ENCODE results near the gene LSP1. TPM values are rescaled to one million over a fixed set of nuclear protein-coding genes. Genes with fewer than 3 reads are reported as not detected.

LSP1 gene
- total and polyA plus RNA-seq, 4 donors: 5.0 to 7.7 (median 5.7) TPM

- Histone ChIP-seq H3K36me3 (ENCODE audit: control insufficient read depth in 4 of 4, insufficient read depth in 3 of 4, low read depth in 1 of 4, low read length in 3 of 4) (no peaks in the 10 kb centered on the region), H3K4me3 (ENCODE audit: low read depth in 1 of 3, low read length in 3 of 3) (no peak overlapping the region), H3K27me3 (ENCODE audit: control insufficient read depth in 4 of 4, insufficient read depth in 4 of 4, low read length in 3 of 4) (no peaks in the 10 kb centered on the region), H3K27ac (ENCODE audit: low read depth in 1 of 2, low read length in 2 of 2) (no peak overlapping the region), H3K9ac (ENCODE audit: low read depth in 1 of 2, low read length in 2 of 2) (no peak overlapping the region), H3K4me1 (ENCODE audit: control insufficient read depth in 4 of 4, insufficient read depth in 4 of 4, low read length in 3 of 4) (no peaks in the 10 kb centered on the region), H3K9me3 (ENCODE audit: control insufficient read depth in 4 of 4, low read length in 3 of 4) (no peaks in the 10 kb centered on the region)
- TF ChIP-seq EGR1 (IDR thresholded peaks at IDR 0.05; ENCODE audit: low read depth in 2 of 2): no peak
- TF ChIP-seq SP1 (IDR thresholded peaks at IDR 0.05): no peak
- DNase-seq (ENCODE audit: low spot score): no peak
- WGBS: 94% methylated on average over 4 of the region's 4 CpGs
Measured at GRCh38 chr11:1932681-1933080, 79.8 kb downstream of the LSP1 start.

DNA sequence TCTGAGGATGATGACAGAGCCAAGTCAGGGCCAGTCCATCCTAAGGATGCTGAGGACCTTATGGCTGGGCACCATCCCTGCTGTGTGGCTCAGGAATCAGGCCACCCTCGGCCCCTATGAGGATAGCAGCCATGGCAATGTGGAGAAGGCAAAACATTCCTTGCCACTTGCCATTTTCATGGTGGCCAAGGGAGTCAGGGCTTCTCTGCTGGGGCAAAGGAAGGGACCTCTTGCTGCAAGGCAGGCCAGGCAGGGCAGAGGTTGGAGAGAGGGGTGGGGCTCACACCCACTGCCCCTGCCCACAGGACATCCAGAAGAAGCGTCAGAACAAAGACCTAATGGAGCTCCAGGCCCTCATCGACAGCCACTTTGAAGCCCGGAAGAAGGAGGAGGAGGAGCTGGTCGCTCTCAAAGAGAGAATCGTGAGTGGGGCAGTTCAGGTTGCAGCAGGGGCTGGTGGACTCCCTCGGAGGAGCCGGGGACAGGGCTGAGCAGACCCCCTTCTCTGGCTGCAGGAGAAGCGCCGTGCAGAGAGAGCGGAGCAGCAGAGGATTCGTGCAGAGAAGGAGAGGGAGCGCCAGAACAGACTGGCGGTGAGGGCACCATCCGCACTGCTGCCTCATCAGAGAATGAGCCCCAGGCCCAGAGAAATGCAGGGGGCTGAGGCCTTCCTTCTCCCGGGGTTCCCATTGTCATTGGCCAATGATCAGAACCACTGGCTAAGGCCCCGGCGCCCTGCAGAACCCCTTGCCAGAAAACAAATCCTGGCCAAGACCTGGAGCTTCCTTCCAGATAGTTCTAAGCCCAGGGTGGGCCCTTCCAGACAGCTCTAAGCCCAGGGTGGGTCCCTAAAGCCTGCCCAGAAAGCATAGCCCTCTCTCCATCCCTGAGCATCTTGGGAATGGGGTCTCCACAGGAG, 80.8 kb downstream of the LSP1 start:
- TF ChIP-seq RAD21 (IDR thresholded peaks at IDR 0.05) (no peak), HNF4G (IDR thresholded peaks at IDR 0.05) (no peak), EGR1 (IDR thresholded peaks at IDR 0.05; ENCODE audit: low read depth in 2 of 2) (no peak), GABPA (IDR thresholded peaks at IDR 0.05 in 1 of 2, conservative IDR thresholded peaks at IDR 0.05 in 1 of 2) (no peak), SP1 (IDR thresholded peaks at IDR 0.05) (no peak), HNF4A (conservative IDR thresholded peaks at IDR 0.05) (no peak), FOXA1 (IDR thresholded peaks at IDR 0.05) (no peak), JUND (IDR thresholded peaks at IDR 0.05) (no peak), NR2F2 (IDR thresholded peaks at IDR 0.05) (no peak), MAX (IDR thresholded peaks at IDR 0.05) (no peak), ATF3 (IDR thresholded peaks at IDR 0.05) (no peak), RXRA (IDR thresholded peaks at IDR 0.05) (no peak), YY1 (IDR thresholded peaks at IDR 0.05) (no peak), TAF1 (conservative IDR thresholded peaks at IDR 0.05) (no peak)
- TF ChIP-seq, protein P1, sequence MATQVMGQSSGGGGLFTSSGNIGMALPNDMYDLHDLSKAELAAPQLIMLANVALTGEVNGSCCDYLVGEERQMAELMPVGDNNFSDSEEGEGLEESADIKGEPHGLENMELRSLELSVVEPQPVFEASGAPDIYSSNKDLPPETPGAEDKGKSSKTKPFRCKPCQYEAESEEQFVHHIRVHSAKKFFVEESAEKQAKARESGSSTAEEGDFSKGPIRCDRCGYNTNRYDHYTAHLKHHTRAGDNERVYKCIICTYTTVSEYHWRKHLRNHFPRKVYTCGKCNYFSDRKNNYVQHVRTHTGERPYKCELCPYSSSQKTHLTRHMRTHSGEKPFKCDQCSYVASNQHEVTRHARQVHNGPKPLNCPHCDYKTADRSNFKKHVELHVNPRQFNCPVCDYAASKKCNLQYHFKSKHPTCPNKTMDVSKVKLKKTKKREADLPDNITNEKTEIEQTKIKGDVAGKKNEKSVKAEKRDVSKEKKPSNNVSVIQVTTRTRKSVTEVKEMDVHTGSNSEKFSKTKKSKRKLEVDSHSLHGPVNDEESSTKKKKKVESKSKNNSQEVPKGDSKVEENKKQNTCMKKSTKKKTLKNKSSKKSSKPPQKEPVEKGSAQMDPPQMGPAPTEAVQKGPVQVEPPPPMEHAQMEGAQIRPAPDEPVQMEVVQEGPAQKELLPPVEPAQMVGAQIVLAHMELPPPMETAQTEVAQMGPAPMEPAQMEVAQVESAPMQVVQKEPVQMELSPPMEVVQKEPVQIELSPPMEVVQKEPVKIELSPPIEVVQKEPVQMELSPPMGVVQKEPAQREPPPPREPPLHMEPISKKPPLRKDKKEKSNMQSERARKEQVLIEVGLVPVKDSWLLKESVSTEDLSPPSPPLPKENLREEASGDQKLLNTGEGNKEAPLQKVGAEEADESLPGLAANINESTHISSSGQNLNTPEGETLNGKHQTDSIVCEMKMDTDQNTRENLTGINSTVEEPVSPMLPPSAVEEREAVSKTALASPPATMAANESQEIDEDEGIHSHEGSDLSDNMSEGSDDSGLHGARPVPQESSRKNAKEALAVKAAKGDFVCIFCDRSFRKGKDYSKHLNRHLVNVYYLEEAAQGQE (IDR thresholded peaks at IDR 0.05): no peak
- TF ChIP-seq, protein P2, sequence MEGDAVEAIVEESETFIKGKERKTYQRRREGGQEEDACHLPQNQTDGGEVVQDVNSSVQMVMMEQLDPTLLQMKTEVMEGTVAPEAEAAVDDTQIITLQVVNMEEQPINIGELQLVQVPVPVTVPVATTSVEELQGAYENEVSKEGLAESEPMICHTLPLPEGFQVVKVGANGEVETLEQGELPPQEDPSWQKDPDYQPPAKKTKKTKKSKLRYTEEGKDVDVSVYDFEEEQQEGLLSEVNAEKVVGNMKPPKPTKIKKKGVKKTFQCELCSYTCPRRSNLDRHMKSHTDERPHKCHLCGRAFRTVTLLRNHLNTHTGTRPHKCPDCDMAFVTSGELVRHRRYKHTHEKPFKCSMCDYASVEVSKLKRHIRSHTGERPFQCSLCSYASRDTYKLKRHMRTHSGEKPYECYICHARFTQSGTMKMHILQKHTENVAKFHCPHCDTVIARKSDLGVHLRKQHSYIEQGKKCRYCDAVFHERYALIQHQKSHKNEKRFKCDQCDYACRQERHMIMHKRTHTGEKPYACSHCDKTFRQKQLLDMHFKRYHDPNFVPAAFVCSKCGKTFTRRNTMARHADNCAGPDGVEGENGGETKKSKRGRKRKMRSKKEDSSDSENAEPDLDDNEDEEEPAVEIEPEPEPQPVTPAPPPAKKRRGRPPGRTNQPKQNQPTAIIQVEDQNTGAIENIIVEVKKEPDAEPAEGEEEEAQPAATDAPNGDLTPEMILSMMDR (IDR thresholded peaks at IDR 0.05; ENCODE audit: low read depth, low read length, missing input control): no peak
- TF ChIP-seq, protein P3, sequence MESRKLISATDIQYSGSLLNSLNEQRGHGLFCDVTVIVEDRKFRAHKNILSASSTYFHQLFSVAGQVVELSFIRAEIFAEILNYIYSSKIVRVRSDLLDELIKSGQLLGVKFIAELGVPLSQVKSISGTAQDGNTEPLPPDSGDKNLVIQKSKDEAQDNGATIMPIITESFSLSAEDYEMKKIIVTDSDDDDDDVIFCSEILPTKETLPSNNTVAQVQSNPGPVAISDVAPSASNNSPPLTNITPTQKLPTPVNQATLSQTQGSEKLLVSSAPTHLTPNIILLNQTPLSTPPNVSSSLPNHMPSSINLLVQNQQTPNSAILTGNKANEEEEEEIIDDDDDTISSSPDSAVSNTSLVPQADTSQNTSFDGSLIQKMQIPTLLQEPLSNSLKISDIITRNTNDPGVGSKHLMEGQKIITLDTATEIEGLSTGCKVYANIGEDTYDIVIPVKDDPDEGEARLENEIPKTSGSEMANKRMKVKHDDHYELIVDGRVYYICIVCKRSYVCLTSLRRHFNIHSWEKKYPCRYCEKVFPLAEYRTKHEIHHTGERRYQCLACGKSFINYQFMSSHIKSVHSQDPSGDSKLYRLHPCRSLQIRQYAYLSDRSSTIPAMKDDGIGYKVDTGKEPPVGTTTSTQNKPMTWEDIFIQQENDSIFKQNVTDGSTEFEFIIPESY (IDR thresholded peaks at IDR 0.05): no peak
- no peak for DNase-seq (ENCODE audit: low spot score)
- WGBS: 83% methylated on average over 18 of the region's 18 CpGs
- Histone ChIP-seq H3K9ac (ENCODE audit: low read depth in 1 of 2, low read length in 2 of 2) (no peak overlapping the region), H3K27ac (ENCODE audit: low read depth in 1 of 2, low read length in 2 of 2) (no peak overlapping the region), H3K27me3 (ENCODE audit: control insufficient read depth in 4 of 4, insufficient read depth in 4 of 4, low read length in 3 of 4) (no peaks in the 10 kb centered on the region), H3K9me3 (ENCODE audit: control insufficient read depth in 4 of 4, low read length in 3 of 4) (no peaks in the 10 kb centered on the region), H3K4me3 (ENCODE audit: low read depth in 1 of 3, low read length in 3 of 3) (no peak overlapping the region), H3K4me1 (ENCODE audit: control insufficient read depth in 4 of 4, insufficient read depth in 4 of 4, low read length in 3 of 4) (no peaks in the 10 kb centered on the region), H3K36me3 (ENCODE audit: control insufficient read depth in 4 of 4, insufficient read depth in 3 of 4, low read depth in 1 of 4, low read length in 3 of 4) (no peaks in the 10 kb centered on the region)

All from liver (tissue), 9 donors.